HFFc6 (cell line): ENCODE data around the gene CCL2. TPM values are rescaled to one million over a fixed set of nuclear protein-coding genes. Genes with fewer than 3 reads are reported as not detected.

Experiments
- DNase-seq: peaks from one replicate; pipeline ENCODE4 v3.0.0-alpha.2; 2018
- H3K27ac Mint-ChIP-seq: 2 replicates; pipeline ENCODE4 v1.8.0; 2020; ENCODE audit warnings: mild to moderate bottlenecking, mixed read lengths
- H3K27me3 Mint-ChIP-seq: 2 replicates; pipeline ENCODE4 v1.8.0; 2021; ENCODE audit warnings: mild to moderate bottlenecking, moderate library complexity, mixed read lengths; ENCODE audit not compliant: insufficient read depth
- H3K36me3 Mint-ChIP-seq: 2 replicates; pipeline ENCODE4 v1.8.0; 2021; ENCODE audit warnings: low read depth, mixed read lengths
- H3K4me1 Mint-ChIP-seq: 2 replicates; pipeline ENCODE4 v1.8.0; 2020; ENCODE audit warnings: low read depth, mixed read lengths
- H3K4me3 Mint-ChIP-seq: 2 replicates; pipeline ENCODE4 v1.8.0; 2020; ENCODE audit warnings: mild to moderate bottlenecking, moderate library complexity, mixed read lengths
- H3K9me3 Mint-ChIP-seq: 2 replicates; pipeline ENCODE4 v1.8.0; 2020; ENCODE audit warnings: mild to moderate bottlenecking, mixed read lengths
- CTCF ChIP-seq: fragments of 200-600 bp; sonication (generic); IDR thresholded peaks from 2 replicates; pipeline ENCODE4 v1.5.0; 2021; ENCODE audit warnings: antibody characterized with exemption, mild to moderate bottlenecking
- total RNA-seq, 6 experiments: library from RNA; stranded (reverse); fragmentation: NEBNext Ultra II Directional; extraction: Animal tissue kit (Norgen Biotek cat#: 25700); gene quantifications; 2 replicates in 1 of 6; 3 replicates in 5 of 6; pipeline ENCODE4 v1.2.3, GENCODE V29; 2021

The CCL2 gene
- total RNA-seq, 6 experiments from 2014 or later, result 23.2 to 65.9 (median 30.1) TPM

GRCh38 chr17:34219405-34219804 lies 35.7 kb upstream of the CCL2 start:
- H3K27ac Mint-ChIP-seq, result no peak overlapping the region
- no peak for DNase-seq
- peaks cover 5% of the 10 kb centered on the region; the same call in 1 of the 2 replicates for H3K27me3 Mint-ChIP-seq
- TF ChIP-seq CTCF, result no peak
- H3K4me1 Mint-ChIP-seq, result peaks cover 6% of the 10 kb centered on the region; the same call in 1 of the 2 replicates
- H3K9me3 Mint-ChIP-seq, result peaks cover 7% of the 10 kb centered on the region; the same call in 1 of the 2 replicates
- no peak overlapping the region for H3K4me3 Mint-ChIP-seq
- peaks cover 2% of the 10 kb centered on the region; the same call in 1 of the 2 replicates for H3K36me3 Mint-ChIP-seq

- no peak for TF ChIP-seq CTCF
- Mint-ChIP-seq H3K4me1 (peaks cover 6% of the 10 kb centered on the region; the same call in 1 of the 2 replicates), H3K27ac (no peak overlapping the region), H3K27me3 (peaks cover 7% of the 10 kb centered on the region), H3K4me3 (no peak overlapping the region), H3K9me3 (no peaks in the 10 kb centered on the region; the same call in 1 of the 2 replicates), H3K36me3 (no peaks in the 10 kb centered on the region)
- DNase-seq, result no peak
Observed at GRCh38 chr17:34220045-34220751, 34.9 kb upstream of the CCL2 start.

GRCh38 chr17:34220752-34221395 lies 34.2 kb upstream of the CCL2 start:
- DNase-seq, result no peak
- Mint-ChIP-seq H3K4me3 (no peak overlapping the region), H3K36me3 (no peaks in the 10 kb centered on the region), H3K27ac (no peak overlapping the region), H3K27me3 (peaks cover 9% of the 10 kb centered on the region), H3K9me3 (no peaks in the 10 kb centered on the region; the same call in 1 of the 2 replicates), H3K4me1 (peaks cover 10% of the 10 kb centered on the region)
- TF ChIP-seq CTCF, result no peak

- H3K4me3 Mint-ChIP-seq, result no peak overlapping the region
- H3K27me3 Mint-ChIP-seq, result peaks cover 9% of the 10 kb centered on the region
- H3K27ac Mint-ChIP-seq, result no peak overlapping the region
- no peak for TF ChIP-seq CTCF
- DNase-seq, result no peak
- H3K36me3 Mint-ChIP-seq, result no peaks in the 10 kb centered on the region
- H3K4me1 Mint-ChIP-seq, result peaks cover 15% of the 10 kb centered on the region
- no peaks in the 10 kb centered on the region; the same call in 1 of the 2 replicates for H3K9me3 Mint-ChIP-seq
Observed at GRCh38 chr17:34221411-34221810, 33.7 kb upstream of the CCL2 start.

GRCh38 chr17:34222722-34223497 lies 32.2 kb upstream of the CCL2 start:
- no peaks in the 10 kb centered on the region; the same call in 1 of the 2 replicates for H3K9me3 Mint-ChIP-seq
- TF ChIP-seq CTCF, result no peak
- peaks cover 22% of the 10 kb centered on the region for H3K4me1 Mint-ChIP-seq
- H3K4me3 Mint-ChIP-seq, result no peak overlapping the region
- no peaks in the 10 kb centered on the region for H3K36me3 Mint-ChIP-seq
- no peak overlapping the region for H3K27ac Mint-ChIP-seq
- H3K27me3 Mint-ChIP-seq, result peaks cover 9% of the 10 kb centered on the region
- DNase-seq, result no peak
